Neutrophil (primary cell): Measurements from ENCODE around the gene KIF3A.

Experiments
- H3K27ac ChIP-seq: fragments of 200-600 bp; sonication (generic); 2 replicates; pipeline ENCODE4 v1.5.1; 2016; ENCODE audit warnings: mild to moderate bottlenecking, moderate library complexity
- H3K27me3 ChIP-seq: fragments of 200-600 bp; sonication (generic); 2 replicates; pipeline ENCODE4 v1.6.0; 2016; ENCODE audit warnings: mild to moderate bottlenecking
- H3K36me3 ChIP-seq: fragments of 200-600 bp; sonication (generic); 2 replicates; pipeline ENCODE4 v1.5.1; 2017
- H3K4me1 ChIP-seq, 2 experiments: fragments of 200-600 bp in 1 of 2; sonication (generic) in 1 of 2; 1 replicate in 1 of 2; 2 replicates in 1 of 2; pipeline versions ENCODE4 v1.5.1 to v1.6.1; 2013 to 2016; ENCODE audit warnings: low read depth in 1 of 2, low read length in 1 of 2, mild to moderate bottlenecking in 1 of 2, moderate library complexity in 1 of 2; ENCODE audit not compliant: control insufficient read depth in 1 of 2, insufficient read depth in 1 of 2
- H3K4me3 ChIP-seq, 2 experiments: fragments of 200-600 bp in 1 of 2; sonication (generic) in 1 of 2; 1 replicate in 1 of 2; 2 replicates in 1 of 2; pipeline ENCODE4 v1.5.1; 2013 to 2016; ENCODE audit warnings: low read depth in 1 of 2, low read length in 1 of 2, mild to moderate bottlenecking in 1 of 2, moderate library complexity in 1 of 2
- H3K9me3 ChIP-seq: fragments of 200-600 bp; sonication (generic); 2 replicates; pipeline ENCODE4 v1.5.1; 2016
- CTCF ChIP-seq: fragments of 200-600 bp; sonication (generic); IDR thresholded peaks from 2 replicates; pipeline ENCODE4 v1.5.1; 2016; ENCODE audit warnings: antibody characterized with exemption

The KIF3A gene

DNA sequence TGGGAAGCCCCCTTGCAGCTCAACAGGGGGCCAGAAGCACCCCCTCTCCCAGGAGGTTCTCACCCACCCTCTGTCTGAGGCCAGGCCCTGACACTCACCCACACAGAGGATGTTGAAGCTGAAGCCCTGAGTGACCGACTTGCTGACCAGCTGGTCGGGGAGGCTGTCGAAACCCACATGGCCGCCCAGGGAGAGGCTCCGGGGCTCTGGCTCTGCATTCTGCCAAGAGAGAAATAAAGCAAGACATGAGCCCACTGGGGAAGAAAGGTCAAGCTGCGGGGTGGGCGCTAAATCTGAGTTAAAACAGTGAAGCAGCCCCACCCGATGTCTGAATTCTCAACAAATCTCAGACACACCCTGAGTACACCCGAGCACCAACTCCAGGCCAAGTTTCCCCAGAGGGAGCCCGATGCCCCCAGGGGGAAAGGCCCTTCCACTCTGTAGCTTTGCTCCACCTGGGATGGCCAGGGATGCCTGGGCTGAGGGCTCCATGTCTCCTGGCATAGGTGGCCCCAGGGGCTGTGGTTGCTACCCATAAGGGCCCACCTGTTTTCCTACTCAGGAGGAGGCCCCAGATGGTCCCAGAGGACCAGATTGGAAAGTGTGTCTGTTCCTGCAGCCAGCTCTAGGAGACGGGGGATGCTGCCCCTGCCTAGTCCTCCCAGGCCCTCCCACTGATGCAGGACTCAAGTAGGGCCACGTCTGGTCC lies 28.1 kb upstream of the KIF3A start:
- Histone ChIP-seq H3K27ac (no peak overlapping the region), H3K9me3 (no peaks in the 10 kb centered on the region), H3K4me3 (no peak overlapping the region), H3K36me3 (no peaks in the 10 kb centered on the region), H3K4me1 (no peaks in the 10 kb centered on the region), H3K27me3 (peaks cover 17% of the 10 kb centered on the region)
- TF ChIP-seq CTCF, result no peak

DNA sequence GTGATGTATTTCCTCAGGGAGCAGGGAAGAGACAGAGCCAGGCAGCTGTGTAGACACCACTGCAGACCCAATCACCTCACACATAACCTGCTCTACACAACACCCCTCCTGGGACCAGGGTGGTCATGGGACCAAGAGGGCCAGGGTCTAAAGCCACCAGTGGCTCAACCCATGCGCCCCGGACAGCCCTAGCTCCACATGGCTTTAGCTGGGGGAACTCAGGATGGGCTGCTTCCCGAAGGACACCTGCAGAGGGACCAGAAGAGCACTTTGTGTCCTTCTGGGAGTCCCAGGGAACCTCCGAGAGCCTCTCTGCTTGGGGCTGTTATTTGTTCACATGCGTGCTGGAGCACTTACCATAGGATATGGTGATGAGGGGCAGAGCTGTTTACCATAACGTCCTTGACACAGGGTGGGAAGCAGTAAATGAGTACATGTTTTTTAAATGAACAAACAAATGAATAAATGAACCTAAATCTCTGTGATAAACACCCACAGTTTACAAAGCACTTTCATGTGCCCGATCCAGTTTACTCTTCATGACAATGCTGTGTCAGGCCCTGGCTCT lies 27.4 kb upstream of the KIF3A start:
- H3K27ac ChIP-seq, result no peak overlapping the region
- H3K4me3 ChIP-seq, result no peak overlapping the region
- no peaks in the 10 kb centered on the region for H3K36me3 ChIP-seq
- no peaks in the 10 kb centered on the region for H3K9me3 ChIP-seq
- peaks cover 17% of the 10 kb centered on the region for H3K27me3 ChIP-seq
- TF ChIP-seq CTCF, result no peak
- no peaks in the 10 kb centered on the region for H3K4me1 ChIP-seq

GRCh38 chr5:132764051-132764450 lies 26.7 kb upstream of the KIF3A start:
- H3K4me3 ChIP-seq, result no peak overlapping the region
- no peaks in the 10 kb centered on the region for H3K9me3 ChIP-seq
- no peak for TF ChIP-seq CTCF
- H3K27me3 ChIP-seq, result peaks cover 13% of the 10 kb centered on the region
- H3K36me3 ChIP-seq, result no peaks in the 10 kb centered on the region
- no peak overlapping the region for H3K27ac ChIP-seq
- no peaks in the 10 kb centered on the region for H3K4me1 ChIP-seq

DNA sequence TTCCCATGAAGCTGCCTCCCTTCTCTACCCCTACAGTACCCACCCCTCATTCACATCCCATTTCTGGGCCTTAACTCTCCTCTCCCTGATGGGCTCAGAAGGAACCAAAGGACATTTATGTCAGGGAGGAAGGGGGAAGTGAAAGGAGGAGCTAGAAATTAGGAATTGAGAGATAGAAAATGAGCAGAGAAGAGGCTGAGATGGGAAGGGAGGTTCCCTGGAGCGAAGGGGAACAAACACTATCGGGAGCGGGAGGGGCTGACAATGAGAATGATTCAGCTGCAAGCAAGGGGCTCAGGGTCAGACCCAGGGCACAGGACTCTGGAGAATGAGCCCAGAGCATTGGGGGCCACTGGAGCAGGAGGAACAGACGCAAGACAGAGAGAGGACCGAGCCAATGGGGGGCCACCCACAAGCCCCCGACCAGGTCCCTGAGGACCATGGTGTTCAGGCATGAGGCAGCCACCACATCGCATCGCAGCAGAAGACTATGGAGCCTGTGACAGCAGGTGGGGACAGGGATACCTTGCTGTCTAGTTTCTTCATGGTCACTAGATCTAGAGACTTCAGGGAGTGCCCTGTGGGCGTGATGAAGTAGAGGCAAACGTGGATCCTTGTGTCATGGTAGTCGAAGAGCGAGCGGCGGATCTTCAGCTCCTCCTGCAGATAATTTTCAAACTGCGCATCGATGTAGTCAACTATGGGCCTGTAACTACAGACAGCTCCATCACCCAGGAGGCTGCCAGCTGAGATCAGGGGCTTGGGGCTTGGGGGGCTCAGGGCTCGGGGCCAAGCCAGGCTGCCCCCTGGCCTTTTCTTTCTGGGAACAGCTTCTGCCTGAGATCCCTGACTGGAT lies 26.1 kb upstream of the KIF3A start:
- Histone ChIP-seq H3K4me1 (no peaks in the 10 kb centered on the region), H3K9me3 (no peaks in the 10 kb centered on the region), H3K36me3 (no peaks in the 10 kb centered on the region)

More for the DNA sequence above, 26.1 kb upstream of the KIF3A start:
- Histone ChIP-seq H3K27me3 (peaks cover 11% of the 10 kb centered on the region), H3K4me3 (no peak overlapping the region), H3K27ac (no peak overlapping the region)
- TF ChIP-seq CTCF, result no peak
